Lower lobe of right lung (tissue), 2 donors: ENCODE measurements around the gene GSTT2. TPM values are rescaled to one million over a fixed set of nuclear protein-coding genes. Genes with fewer than 3 reads are reported as not detected.

ENCODE experiments used
- ATAC-seq, 2 donors: fragments of 200-7000 bp; cut with Tn5 transposase; one replicate each; pipeline ENCODE4 v1.9.1; 2020 to 2022; ENCODE audit warnings: mild to moderate bottlenecking in 2 of 2, moderate library complexity in 2 of 2
- DNase-seq: peaks from one replicate; pipeline ENCODE4 v3.0.0-alpha.2; 2020
- H3K27ac ChIP-seq: fragments of 200-600 bp; one replicate; pipeline ENCODE4 v1.8.0; 2022
- H3K27me3 ChIP-seq: fragments of 200-600 bp; one replicate; pipeline ENCODE4 v1.8.0; 2022; ENCODE audit warnings: low read depth
- H3K36me3 ChIP-seq: fragments of 200-600 bp; one replicate; pipeline ENCODE4 v1.8.0; 2022; ENCODE audit warnings: mild to moderate bottlenecking
- H3K4me1 ChIP-seq: fragments of 200-600 bp; one replicate; pipeline ENCODE4 v1.8.0; 2022
- H3K4me3 ChIP-seq: fragments of 200-600 bp; one replicate; pipeline ENCODE4 v1.8.0; 2022; ENCODE audit warnings: mild to moderate bottlenecking
- H3K9me3 ChIP-seq: fragments of 200-600 bp; one replicate; pipeline ENCODE4 v1.8.0; 2022
- CTCF ChIP-seq: fragments of 200-600 bp; IDR thresholded peaks from one replicate; pipeline ENCODE4 v1.8.0; 2022; ENCODE audit warnings: antibody characterized with exemption, mild to moderate bottlenecking
- intact Hi-C: fragments of 100-400 bp; cut with DNase I; formaldehyde crosslinking; loops from one replicate; pipeline ENCODE4 v1.11.0; 2022
- total RNA-seq: library from RNA; stranded (reverse); fragmentation: NEBNext Ultra II Directional; extraction: Animal tissue kit (Norgen Biotek cat#: 25700); gene quantifications from one replicate; pipeline ENCODE4 v1.2.1, GENCODE V29; 2021
- donor health status: DM: no; HTN: yes; CAD: no; lungs with severe emphysema.

GSTT2 gene
- total RNA-seq, 1 donor from 2014 or later: 3.0 TPM

GRCh38 chr22:24030186-24030702 is 50.3 kb downstream of the GSTT2 start:
- no peak for ATAC-seq
- peaks cover 7% of the 10 kb centered on the region for H3K4me1 ChIP-seq
- TF ChIP-seq CTCF: no peak
- no peaks in the 10 kb centered on the region for H3K27me3 ChIP-seq
- no peaks in the 10 kb centered on the region for H3K36me3 ChIP-seq
- intact Hi-C loops: no loop called here
- H3K4me3 ChIP-seq: no peak overlapping the region
- no peak for DNase-seq
- no peak overlapping the region for H3K27ac ChIP-seq
- no peaks in the 10 kb centered on the region for H3K9me3 ChIP-seq

Other genes with a start within 250 kb of the GSTT2 start
- gene ZNF70, start 229.0 kb upstream of the GSTT2 start, total RNA-seq: 5.7 TPM
- gene VPREB3, start 225.7 kb upstream of the GSTT2 start, total RNA-seq: not detected
- 5.9 TPM for gene C22orf15, start 217.1 kb upstream of the GSTT2 start, total RNA-seq
- gene CHCHD10, start 212.2 kb upstream of the GSTT2 start, total RNA-seq: 114 TPM
- 1.9 TPM for gene MMP11, start 207.3 kb upstream of the GSTT2 start, total RNA-seq
- gene SMARCB1, start 193.2 kb upstream of the GSTT2 start, total RNA-seq: 61.3 TPM
- gene DERL3, start 141.1 kb upstream of the GSTT2 start, total RNA-seq: 5.8 TPM
- 12.7 TPM for gene SLC2A11, start 122.3 kb upstream of the GSTT2 start, total RNA-seq
- gene MIF, start 85.8 kb upstream of the GSTT2 start, total RNA-seq: 231 TPM
- gene GSTT2B, start 18.9 kb upstream of the GSTT2 start, total RNA-seq: 7.3 TPM
- 2.9 TPM for gene DDTL, start 13.2 kb upstream of the GSTT2 start, total RNA-seq
- 102 TPM for gene DDT, start 5.7 kb upstream of the GSTT2 start, total RNA-seq
- gene GSTT4, start 25.3 kb downstream of the GSTT2 start, total RNA-seq: not detected
- gene CABIN1, start 31.2 kb downstream of the GSTT2 start, total RNA-seq: 88.7 TPM
- 200 TPM for gene SUSD2, start 201.4 kb downstream of the GSTT2 start, total RNA-seq